ENCODE measurements around the gene SKAP2. TPM values are rescaled to one million over a fixed set of nuclear protein-coding genes. Genes with fewer than 3 reads are reported as not detected.

The SKAP2 gene
- total RNA-seq, 1 experiment from 2014 or later = 9.6 TPM

DNA sequence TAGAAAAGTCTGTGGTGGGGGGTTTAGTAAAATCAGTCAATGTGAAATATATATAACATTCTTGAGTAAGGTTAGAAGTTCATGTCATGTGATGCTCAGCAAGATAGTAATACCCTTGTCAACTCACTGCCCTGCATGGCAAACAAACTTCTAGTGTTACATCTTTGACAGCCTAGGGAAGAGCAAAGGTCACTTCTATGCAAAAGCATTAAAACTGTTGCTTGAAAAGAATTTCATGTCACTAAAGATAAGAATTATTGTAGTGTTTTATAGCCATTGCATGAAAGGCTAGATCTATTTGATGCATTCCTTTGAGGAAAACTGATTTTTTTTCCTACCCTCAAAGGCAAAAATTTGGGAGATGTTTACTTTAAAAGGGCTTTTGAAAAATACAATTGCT lies 176.0 kb downstream of the SKAP2 start:
- Histone ChIP-seq H3F3A (ENCODE audit: low read length, unreplicated experiment) (no peaks in the 10 kb centered on the region), H3K4me3 (ENCODE audit: low read length) (no peak overlapping the region), H3K9me3 (ENCODE audit: low read length) (no peaks in the 10 kb centered on the region), H2AFZ (ENCODE audit: low read length) (no peak overlapping the region), H3K4me2 (ENCODE audit: low read length) (no peak overlapping the region), H3K36me3 (ENCODE audit: low read depth, low read length) (no peaks in the 10 kb centered on the region), H3K9ac (ENCODE audit: low read length) (no peak overlapping the region), H3K27ac (ENCODE audit: low read length) (no peak overlapping the region), H3K4me1 (ENCODE audit: insufficient read depth, low read length) (peaks cover 15% of the 10 kb centered on the region; the same call in 1 of the 2 replicates), H3K9me2 (replicated peaks; ENCODE audit: low read length) (no peaks in the 10 kb centered on the region), H3K27me3 (ENCODE audit: low read length) (no peaks in the 10 kb centered on the region), H4K20me1 (ENCODE audit: low read length) (no peaks in the 10 kb centered on the region), H3K79me2 (ENCODE audit: low read length) (no peaks in the 10 kb centered on the region)
- no peak for ATAC-seq
- no peak for TF ChIP-seq EZH2phosphoT487 (IDR thresholded peaks at IDR 0.05; ENCODE audit: borderline replicate concordance, low read length)
- no peak for TF ChIP-seq EZH2 (IDR thresholded peaks at IDR 0.05; ENCODE audit: low read length, unreplicated experiment)
- TF ChIP-seq, protein P1, sequence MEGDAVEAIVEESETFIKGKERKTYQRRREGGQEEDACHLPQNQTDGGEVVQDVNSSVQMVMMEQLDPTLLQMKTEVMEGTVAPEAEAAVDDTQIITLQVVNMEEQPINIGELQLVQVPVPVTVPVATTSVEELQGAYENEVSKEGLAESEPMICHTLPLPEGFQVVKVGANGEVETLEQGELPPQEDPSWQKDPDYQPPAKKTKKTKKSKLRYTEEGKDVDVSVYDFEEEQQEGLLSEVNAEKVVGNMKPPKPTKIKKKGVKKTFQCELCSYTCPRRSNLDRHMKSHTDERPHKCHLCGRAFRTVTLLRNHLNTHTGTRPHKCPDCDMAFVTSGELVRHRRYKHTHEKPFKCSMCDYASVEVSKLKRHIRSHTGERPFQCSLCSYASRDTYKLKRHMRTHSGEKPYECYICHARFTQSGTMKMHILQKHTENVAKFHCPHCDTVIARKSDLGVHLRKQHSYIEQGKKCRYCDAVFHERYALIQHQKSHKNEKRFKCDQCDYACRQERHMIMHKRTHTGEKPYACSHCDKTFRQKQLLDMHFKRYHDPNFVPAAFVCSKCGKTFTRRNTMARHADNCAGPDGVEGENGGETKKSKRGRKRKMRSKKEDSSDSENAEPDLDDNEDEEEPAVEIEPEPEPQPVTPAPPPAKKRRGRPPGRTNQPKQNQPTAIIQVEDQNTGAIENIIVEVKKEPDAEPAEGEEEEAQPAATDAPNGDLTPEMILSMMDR (conservative IDR thresholded peaks at IDR 0.05; ENCODE audit: low read depth, low read length) = no peak
- ChIA-PET CTCF (no interaction called here), POLR2A (ENCODE audit: unreplicated experiment) (no interaction called here)
- no TSS peak for BruUV-seq (replicated peaks)
- intact Hi-C loops (cut with micrococcal nuclease) = no loop called here
- DNase-seq = no peak

GRCh38 chr7:26687032-26687431 lies 177.4 kb downstream of the SKAP2 start:
- H3K9me2 ChIP-seq (replicated peaks; ENCODE audit: low read length) = no peaks in the 10 kb centered on the region
- no peaks in the 10 kb centered on the region for H3K27me3 ChIP-seq (ENCODE audit: low read length)
- TF ChIP-seq EZH2phosphoT487 (IDR thresholded peaks at IDR 0.05; ENCODE audit: borderline replicate concordance, low read length) (no peak), EZH2 (IDR thresholded peaks at IDR 0.05; ENCODE audit: low read length, unreplicated experiment) (no peak)
- TF ChIP-seq, protein P1 (conservative IDR thresholded peaks at IDR 0.05; ENCODE audit: low read depth, low read length) = no peak
- no peak overlapping the region for H3K4me2 ChIP-seq (ENCODE audit: low read length)
- no peak overlapping the region for H3K4me3 ChIP-seq (ENCODE audit: low read length)
- DNase-seq (no peak), ATAC-seq (no peak)
- H3K4me1 ChIP-seq (ENCODE audit: insufficient read depth, low read length) = peaks cover 15% of the 10 kb centered on the region; the same call in 1 of the 2 replicates
- ChIA-PET POLR2A (ENCODE audit: unreplicated experiment) (no interaction called here), CTCF (interaction anchor here (0.5 to 0.8 kb wide), 3 partner anchors 166 to 444 kb away, joined by 3 to 7 read pairs (median 4); no protein-coding TSS in a partner anchor)
- no peaks in the 10 kb centered on the region for H4K20me1 ChIP-seq (ENCODE audit: low read length)
- intact Hi-C loops (cut with micrococcal nuclease) = loop anchor here (2.0 kb wide), 1 partner anchor 158 kb away; no protein-coding TSS in a partner anchor
- no peak overlapping the region for H3K9ac ChIP-seq (ENCODE audit: low read length)
- no peaks in the 10 kb centered on the region for H3K79me2 ChIP-seq (ENCODE audit: low read length)
- no peaks in the 10 kb centered on the region for H3F3A ChIP-seq (ENCODE audit: low read length, unreplicated experiment)
- no peak overlapping the region for H2AFZ ChIP-seq (ENCODE audit: low read length)
- H3K27ac ChIP-seq (ENCODE audit: low read length) = no peak overlapping the region
- no peaks in the 10 kb centered on the region for H3K36me3 ChIP-seq (ENCODE audit: low read depth, low read length)
- BruUV-seq (replicated peaks) = no TSS peak
- H3K9me3 ChIP-seq (ENCODE audit: low read length) = no peaks in the 10 kb centered on the region

GRCh38 chr7:26686448-26686981 lies 177.9 kb downstream of the SKAP2 start:
- ChIA-PET CTCF (interaction anchor here (0.5 to 0.8 kb wide), 4 partner anchors 166 to 1492 kb away, joined by 3 to 7 read pairs (median 4); no protein-coding TSS in a partner anchor), POLR2A (ENCODE audit: unreplicated experiment) (no interaction called here)
- no TSS peak for BruUV-seq (replicated peaks)
- no peaks in the 10 kb centered on the region for H3K9me2 ChIP-seq (replicated peaks; ENCODE audit: low read length)
- no peak overlapping the region for H2AFZ ChIP-seq (ENCODE audit: low read length)
- H4K20me1 ChIP-seq (ENCODE audit: low read length) = no peaks in the 10 kb centered on the region
- H3K4me2 ChIP-seq (ENCODE audit: low read length) = no peak overlapping the region
- no peaks in the 10 kb centered on the region for H3K79me2 ChIP-seq (ENCODE audit: low read length)
- H3K9ac ChIP-seq (ENCODE audit: low read length) = no peak overlapping the region
- peak; percentile 42 for ATAC-seq
- intact Hi-C loops (cut with micrococcal nuclease) = loop anchor here (1.0 to 2.0 kb wide), 2 partner anchors 158 to 168 kb away; no protein-coding TSS in a partner anchor
- DNase-seq = peak; percentile 63
- no peaks in the 10 kb centered on the region for H3F3A ChIP-seq (ENCODE audit: low read length, unreplicated experiment)
- H3K4me1 ChIP-seq (ENCODE audit: insufficient read depth, low read length) = peaks cover 15% of the 10 kb centered on the region; the same call in 1 of the 2 replicates
- H3K27me3 ChIP-seq (ENCODE audit: low read length) = no peaks in the 10 kb centered on the region
- TF ChIP-seq EZH2 (IDR thresholded peaks at IDR 0.05; ENCODE audit: low read length, unreplicated experiment) = no peak
- TF ChIP-seq, protein P1 (conservative IDR thresholded peaks at IDR 0.05; ENCODE audit: low read depth, low read length) = peak; percentile 76
- no peaks in the 10 kb centered on the region for H3K9me3 ChIP-seq (ENCODE audit: low read length)
- no peak overlapping the region for H3K27ac ChIP-seq (ENCODE audit: low read length)
- H3K36me3 ChIP-seq (ENCODE audit: low read depth, low read length) = no peaks in the 10 kb centered on the region
- no peak overlapping the region for H3K4me3 ChIP-seq (ENCODE audit: low read length)
